BJ (cell line): ENCODE data around the gene HIPK4. TPM values are rescaled to one million over a fixed set of nuclear protein-coding genes. Genes with fewer than 3 reads are reported as not detected.

Experiments used
- CTCF ChIA-PET: fragments of 350-600 bp; formaldehyde crosslinking; extraction: SDS; loops from one replicate; lab custom pipeline; 2021; ENCODE audit warnings: antibody characterized with exemption, inconsistent platforms; lab: Yijun Ruan, JAX
- POLR2A ChIA-PET: fragments of 300-600 bp; sonication (Branson Sonifier 250); formaldehyde crosslinking; extraction: SDS; loops from one replicate; lab custom pipeline; 2021; ENCODE audit warnings: antibody characterized with exemption; lab: Charles Lee
- DNase-seq: peaks from one replicate; pipeline ENCODE4 v3.0.0-alpha.2; 2011; ENCODE audit warnings: low read depth
- H3K27me3 ChIP-seq: 2 replicates; pipeline ENCODE4 v1.6.0; 2011; ENCODE audit warnings: low read length; ENCODE audit not compliant: control insufficient read depth, insufficient read depth
- H3K36me3 ChIP-seq: 2 replicates; pipeline ENCODE4 v1.5.1; 2011; ENCODE audit warnings: low read length; ENCODE audit not compliant: control insufficient read depth, insufficient read depth
- H3K4me3 ChIP-seq: 2 replicates; pipeline ENCODE4 v1.5.1; 2011; ENCODE audit warnings: low read depth, mild to moderate bottlenecking, control low read depth, low read length
- polyA plus RNA-seq: library from polyadenylated mRNA; depleted of rRNA; stranded (reverse); fragments of >200 nt; gene quantifications from 2 replicates; pipeline ENCODE4 v1.2.3, GENCODE V29; 2011
- TF ChIP-seq, protein P1 (sequence below): IDR thresholded peaks from 2 replicates; pipeline ENCODE4 v1.5.1; 2011; ENCODE audit warnings: low read depth, mild to moderate bottlenecking, control low read depth, inconsistent platforms, low read length, moderate library complexity; ENCODE audit not compliant: insufficient read depth

The HIPK4 gene
- polyA plus RNA-seq, 1 experiment = 0.21 TPM

DNA sequence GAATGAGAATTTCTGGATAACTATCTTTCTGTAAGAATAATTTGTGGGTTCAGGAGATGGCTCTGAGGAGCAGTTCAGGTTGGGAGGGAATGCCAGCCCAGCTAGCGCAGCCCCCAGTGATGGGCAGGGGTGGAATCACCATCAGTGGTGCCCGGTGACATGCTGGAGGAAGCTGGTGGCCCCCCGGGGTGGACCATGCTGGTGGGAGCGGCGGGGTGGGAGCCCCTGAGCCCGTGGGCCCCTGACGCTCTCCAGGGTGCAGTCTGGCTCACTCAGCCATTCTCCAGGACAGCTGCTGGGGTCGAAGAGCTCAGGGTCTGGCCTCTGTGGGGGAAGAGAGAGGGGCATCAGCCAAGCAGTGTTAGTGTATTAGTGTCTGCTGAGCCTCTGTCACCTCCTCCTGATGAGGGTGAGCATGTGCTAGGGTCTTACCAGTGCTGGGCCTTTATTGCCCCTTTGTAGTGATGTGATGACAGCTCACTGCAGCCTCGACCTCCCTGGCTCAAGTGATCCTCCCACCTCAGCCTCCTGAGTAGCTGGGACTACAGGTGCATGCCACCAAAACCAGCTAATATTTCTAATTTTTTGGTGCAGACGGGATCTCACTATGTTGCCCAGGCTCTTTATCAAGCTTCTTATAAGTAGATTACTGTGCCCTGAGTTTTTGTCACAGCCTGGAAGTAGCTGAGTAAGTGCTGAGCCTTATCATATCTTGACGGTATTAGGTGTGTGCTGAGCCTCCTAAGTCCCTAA lies 10.4 kb downstream of the HIPK4 start:
- no peaks in the 10 kb centered on the region for H3K27me3 ChIP-seq
- DNase-seq = no peak
- TF ChIP-seq, protein P1, sequence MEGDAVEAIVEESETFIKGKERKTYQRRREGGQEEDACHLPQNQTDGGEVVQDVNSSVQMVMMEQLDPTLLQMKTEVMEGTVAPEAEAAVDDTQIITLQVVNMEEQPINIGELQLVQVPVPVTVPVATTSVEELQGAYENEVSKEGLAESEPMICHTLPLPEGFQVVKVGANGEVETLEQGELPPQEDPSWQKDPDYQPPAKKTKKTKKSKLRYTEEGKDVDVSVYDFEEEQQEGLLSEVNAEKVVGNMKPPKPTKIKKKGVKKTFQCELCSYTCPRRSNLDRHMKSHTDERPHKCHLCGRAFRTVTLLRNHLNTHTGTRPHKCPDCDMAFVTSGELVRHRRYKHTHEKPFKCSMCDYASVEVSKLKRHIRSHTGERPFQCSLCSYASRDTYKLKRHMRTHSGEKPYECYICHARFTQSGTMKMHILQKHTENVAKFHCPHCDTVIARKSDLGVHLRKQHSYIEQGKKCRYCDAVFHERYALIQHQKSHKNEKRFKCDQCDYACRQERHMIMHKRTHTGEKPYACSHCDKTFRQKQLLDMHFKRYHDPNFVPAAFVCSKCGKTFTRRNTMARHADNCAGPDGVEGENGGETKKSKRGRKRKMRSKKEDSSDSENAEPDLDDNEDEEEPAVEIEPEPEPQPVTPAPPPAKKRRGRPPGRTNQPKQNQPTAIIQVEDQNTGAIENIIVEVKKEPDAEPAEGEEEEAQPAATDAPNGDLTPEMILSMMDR = no peak
- H3K4me3 ChIP-seq = no peak overlapping the region
- ChIA-PET CTCF (interaction anchor here (0.8 kb wide), 1 partner anchor 17 kb away, joined by 4 read pairs; no protein-coding TSS in a partner anchor), POLR2A (no interaction called here)
- H3K36me3 ChIP-seq = peaks cover 5% of the 10 kb centered on the region; the same call in 1 of the 2 replicates

DNA sequence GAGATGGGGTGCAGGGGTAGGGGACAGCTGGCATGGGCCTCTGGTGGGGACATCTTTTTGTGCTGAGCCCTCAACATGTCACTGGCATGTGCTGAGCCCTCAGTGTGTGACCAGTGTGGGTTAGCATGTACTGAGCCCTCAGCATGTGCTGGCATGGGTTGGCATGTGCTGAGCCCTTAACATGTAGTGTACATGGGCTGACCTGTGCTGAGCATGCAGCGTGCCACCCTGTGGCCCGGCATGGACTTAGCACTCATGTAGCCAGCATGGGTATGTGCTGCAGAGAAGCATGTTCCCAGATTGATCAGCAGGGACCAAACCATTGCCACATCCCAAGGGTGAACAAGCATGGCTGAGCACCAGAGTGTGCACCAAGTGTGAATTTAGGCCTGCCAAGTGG lies 11.5 kb downstream of the HIPK4 start:
- ChIA-PET CTCF (no interaction called here), POLR2A (no interaction called here)
- peaks cover 9% of the 10 kb centered on the region for H3K36me3 ChIP-seq
- TF ChIP-seq, protein P1 = no peak
- DNase-seq = no peak
- H3K27me3 ChIP-seq = no peaks in the 10 kb centered on the region
- H3K4me3 ChIP-seq = no peak overlapping the region

DNA sequence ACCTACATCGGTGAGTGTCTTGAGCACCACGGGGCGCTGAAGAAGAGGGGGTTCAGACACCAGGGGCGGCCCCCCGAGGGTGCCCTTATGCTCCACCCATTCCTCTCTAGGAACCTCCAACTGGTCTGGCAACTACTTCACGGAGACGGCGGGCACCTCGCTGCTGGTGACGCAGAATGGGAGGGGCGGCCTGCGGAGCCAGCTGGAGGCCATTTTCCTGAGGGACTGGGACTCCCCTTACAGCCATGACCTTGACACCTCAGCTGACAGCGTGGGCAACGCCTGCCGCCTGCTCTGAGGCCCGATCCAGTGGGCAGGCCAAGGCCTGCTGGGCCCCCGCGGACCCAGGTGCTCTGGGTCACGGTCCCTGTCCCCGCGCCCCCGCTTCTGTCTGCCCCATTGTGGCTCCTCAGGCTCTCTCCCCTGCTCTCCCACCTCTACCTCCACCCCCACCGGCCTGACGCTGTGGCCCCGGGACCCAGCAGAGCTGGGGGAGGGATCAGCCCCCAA lies 12.1 kb downstream of the HIPK4 start:
- POLR2A ChIA-PET = no interaction called here
- peaks cover 10% of the 10 kb centered on the region for H3K36me3 ChIP-seq
- TF ChIP-seq, protein P1 = no peak
- no peaks in the 10 kb centered on the region for H3K27me3 ChIP-seq
- no peak overlapping the region for H3K4me3 ChIP-seq
- CTCF ChIA-PET = no interaction called here
- DNase-seq = no peak

DNA sequence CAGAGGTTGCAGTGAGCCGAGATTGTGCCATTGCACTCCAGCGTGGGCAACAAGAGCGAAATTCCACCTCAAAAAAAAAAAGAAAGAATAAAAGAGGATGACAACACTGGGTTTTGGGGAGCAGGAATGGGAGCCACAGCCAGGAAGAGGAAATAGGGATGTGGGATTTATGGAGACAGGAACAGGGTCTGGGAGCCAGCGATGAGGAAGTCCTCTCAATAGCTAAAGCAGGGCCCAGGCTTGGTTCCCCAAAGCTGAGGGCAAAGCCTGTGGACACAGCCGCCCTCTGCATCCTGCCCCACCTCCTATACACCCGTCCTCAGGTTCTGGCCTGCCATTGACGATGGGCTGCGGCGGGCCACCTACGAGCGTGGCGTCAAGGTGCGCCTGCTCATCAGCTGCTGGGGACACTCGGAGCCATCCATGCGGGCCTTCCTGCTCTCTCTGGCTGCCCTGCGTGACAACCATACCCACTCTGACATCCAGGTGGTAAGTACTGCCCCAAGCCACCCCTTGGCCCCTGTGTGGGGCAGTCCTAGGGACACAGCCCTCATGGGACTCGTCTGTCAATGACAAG lies 13.6 kb downstream of the HIPK4 start:
- H3K27me3 ChIP-seq = no peaks in the 10 kb centered on the region
- DNase-seq = no peak
- TF ChIP-seq, protein P1 = no peak
- H3K4me3 ChIP-seq = no peak overlapping the region
- CTCF ChIA-PET = no interaction called here
- H3K36me3 ChIP-seq = peaks cover 19% of the 10 kb centered on the region
- POLR2A ChIA-PET = no interaction called here

DNA sequence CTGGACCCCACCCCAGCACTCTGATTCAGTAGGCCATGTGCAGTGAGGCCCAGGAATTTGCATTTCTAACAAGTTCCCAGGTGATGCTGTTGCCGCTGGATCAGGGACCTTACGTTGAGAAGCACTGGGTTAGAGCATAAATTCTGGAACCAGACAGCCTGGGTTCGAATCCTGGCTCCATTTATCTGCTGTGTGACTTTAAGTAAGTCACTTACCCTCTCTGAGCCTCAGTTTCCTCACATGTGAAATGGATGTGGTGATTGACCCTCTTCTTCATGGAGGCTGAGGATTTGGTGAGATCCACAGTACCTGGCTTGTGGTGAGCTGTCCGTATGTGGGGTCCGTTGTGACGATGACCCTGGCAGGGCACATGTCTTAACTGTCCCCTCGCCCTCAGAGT lies 15.9 kb downstream of the HIPK4 start:
- no peaks in the 10 kb centered on the region for H3K27me3 ChIP-seq
- POLR2A ChIA-PET = no interaction called here
- CTCF ChIA-PET = no interaction called here
- H3K36me3 ChIP-seq = peaks cover 28% of the 10 kb centered on the region
- no peak for DNase-seq
- no peak overlapping the region for H3K4me3 ChIP-seq
- TF ChIP-seq, protein P1 = no peak
